ENCODE measurements around the gene ATF3. TPM values are rescaled to one million over a fixed set of nuclear protein-coding genes. Genes with fewer than 3 reads are reported as not detected.

Gene ATF3
- total RNA-seq, 1 donor from 2014 or later = 34.9 TPM

- no peaks in the 10 kb centered on the region for H3K4me1 ChIP-seq
- no peaks in the 10 kb centered on the region for H3K36me3 ChIP-seq
- no peak overlapping the region for H3K4me3 ChIP-seq
- H3K27me3 ChIP-seq = no peaks in the 10 kb centered on the region
- intact Hi-C loops (cut with DNase I) = no loop called here
- no peak for TF ChIP-seq POLR2A (IDR thresholded peaks at IDR 0.05)
- no peak overlapping the region for H3K27ac ChIP-seq
- H3K9me3 ChIP-seq = no peaks in the 10 kb centered on the region
- DNase-seq (ENCODE audit: extremely low spot score in 2 of 2) = peak in 1 of 2 donors; percentile 29
Measured at GRCh38 chr1:212581034-212581433, 27.5 kb upstream of the ATF3 start.

GRCh38 chr1:212582291-212582690, 26.3 kb upstream of the ATF3 start:
- no peak overlapping the region for H3K27ac ChIP-seq
- peak in 1 of 2 donors; percentile 37 for DNase-seq (ENCODE audit: extremely low spot score in 2 of 2)
- no peak overlapping the region for H3K4me3 ChIP-seq
- intact Hi-C loops (cut with DNase I) = no loop called here
- no peaks in the 10 kb centered on the region for H3K9me3 ChIP-seq
- H3K36me3 ChIP-seq = no peaks in the 10 kb centered on the region
- H3K27me3 ChIP-seq = no peaks in the 10 kb centered on the region
- TF ChIP-seq POLR2AphosphoS5 (IDR thresholded peaks at IDR 0.05; ENCODE audit: insufficient read depth in 1 of 2, low read depth in 1 of 2) (no peak), POLR2A (IDR thresholded peaks at IDR 0.05) (no peak), CTCF (IDR thresholded peaks at IDR 0.05) (no peak)
- H3K4me1 ChIP-seq = no peaks in the 10 kb centered on the region

- intact Hi-C loops (cut with DNase I) = no loop called here
- TF ChIP-seq POLR2AphosphoS5 (IDR thresholded peaks at IDR 0.05; ENCODE audit: insufficient read depth in 1 of 2, low read depth in 1 of 2) (no peak), POLR2A (IDR thresholded peaks at IDR 0.05) (no peak), CTCF (IDR thresholded peaks at IDR 0.05) (no peak)
- H3K27ac ChIP-seq = no peak overlapping the region
- peak in 1 of 2 donors; percentile 37 for DNase-seq (ENCODE audit: extremely low spot score in 2 of 2)
- no peaks in the 10 kb centered on the region for H3K27me3 ChIP-seq
- H3K9me3 ChIP-seq = no peaks in the 10 kb centered on the region
- H3K4me1 ChIP-seq = no peaks in the 10 kb centered on the region
- H3K36me3 ChIP-seq = no peaks in the 10 kb centered on the region
- no peak overlapping the region for H3K4me3 ChIP-seq
Measured at GRCh38 chr1:212582808-212583615, 25.5 kb upstream of the ATF3 start.

GRCh38 chr1:212583643-212584042, 24.9 kb upstream of the ATF3 start:
- DNase-seq (ENCODE audit: extremely low spot score in 2 of 2) = no peak
- H3K9me3 ChIP-seq = no peaks in the 10 kb centered on the region
- H3K36me3 ChIP-seq = no peaks in the 10 kb centered on the region
- no peaks in the 10 kb centered on the region for H3K4me1 ChIP-seq
- H3K4me3 ChIP-seq = no peak overlapping the region
- intact Hi-C loops (cut with DNase I) = no loop called here
- no peaks in the 10 kb centered on the region for H3K27me3 ChIP-seq
- TF ChIP-seq CTCF (IDR thresholded peaks at IDR 0.05) (no peak), POLR2AphosphoS5 (IDR thresholded peaks at IDR 0.05; ENCODE audit: insufficient read depth in 1 of 2, low read depth in 1 of 2) (no peak), POLR2A (IDR thresholded peaks at IDR 0.05) (no peak)
- no peak overlapping the region for H3K27ac ChIP-seq

- intact Hi-C loops (cut with DNase I) = no loop called here
- TF ChIP-seq CTCF (IDR thresholded peaks at IDR 0.05) = no peak
- TF ChIP-seq POLR2A (IDR thresholded peaks at IDR 0.05) = no peak
- no peak for TF ChIP-seq POLR2AphosphoS5 (IDR thresholded peaks at IDR 0.05; ENCODE audit: insufficient read depth in 1 of 2, low read depth in 1 of 2)
- H3K36me3 ChIP-seq = no peaks in the 10 kb centered on the region
Measured at GRCh38 chr1:212584092-212584886, 24.3 kb upstream of the ATF3 start.

More at GRCh38 chr1:212584092-212584886, 24.3 kb upstream of the ATF3 start:
- Histone ChIP-seq H3K27me3 (no peaks in the 10 kb centered on the region), H3K27ac (no peak overlapping the region), H3K4me1 (no peaks in the 10 kb centered on the region), H3K4me3 (no peak overlapping the region), H3K9me3 (no peaks in the 10 kb centered on the region)
- DNase-seq (ENCODE audit: extremely low spot score in 2 of 2) = no peak

Measured in vagina (tissue), 2 donors.